ENCODE results near the gene NMUR2.

NMUR2 gene

GRCh38 chr5:152367554-152367953 lies 37.5 kb downstream of the NMUR2 start:
- DNase-seq = no peak

GRCh38 chr5:152366716-152367115 lies 38.4 kb downstream of the NMUR2 start:
- DNase-seq = no peak

- DNase-seq = no peak
Observed at GRCh38 chr5:152364899-152365298, 40.2 kb downstream of the NMUR2 start.

- no peak for DNase-seq
Observed at GRCh38 chr5:152364172-152364571, 40.9 kb downstream of the NMUR2 start.

- DNase-seq = no peak
Observed at GRCh38 chr5:152358861-152359568, 46.1 kb downstream of the NMUR2 start.

- no peak for DNase-seq
Observed at GRCh38 chr5:152356506-152356905, 48.6 kb downstream of the NMUR2 start.

GRCh38 chr5:152355061-152355460 lies 50.0 kb downstream of the NMUR2 start:
- no peak for DNase-seq

GRCh38 chr5:152353001-152353400 lies 52.1 kb downstream of the NMUR2 start:
- DNase-seq = no peak

- DNase-seq = no peak
Observed at GRCh38 chr5:152349683-152350526, 55.2 kb downstream of the NMUR2 start.
